ENCODE results near the gene CREB3L2. TPM values are rescaled to one million over a fixed set of nuclear protein-coding genes. Genes with fewer than 3 reads are reported as not detected.

CREB3L2 gene
- polyA plus RNA-seq, 1 of the 3 experiments (the other 2 are of a cell fraction), result 22.9 TPM

GRCh38 chr7:137969828-137970227 is 32.1 kb downstream of the CREB3L2 start:
- no peaks in the 10 kb centered on the region for H3K9me2 ChIP-seq
- peaks cover 97% of the 10 kb centered on the region for H3K79me2 ChIP-seq (ENCODE audit: insufficient read depth)
- peaks cover 0 to 12% of the 10 kb centered on the region in 2 experiments for H3K36me3 ChIP-seq (replicated peaks in 1 of 2; ENCODE audit: control insufficient read depth in 1 of 2, insufficient read depth in 2 of 2, low read length in 1 of 2)
- WGBS (ENCODE audit: low lambda C conversion rate), result 100% methylated on average over 1 of the region's 1 CpG
- H3K9me3 ChIP-seq, result no peaks in the 10 kb centered on the region
- TF ChIP-seq TAF1 (IDR thresholded peaks at IDR 0.05; ENCODE audit: borderline replicate concordance, low read depth, low read length) (no peak), GABPA (IDR thresholded peaks at IDR 0.05; ENCODE audit: low read depth) (no peak), RCOR1 (IDR thresholded peaks at IDR 0.05; ENCODE audit: low read length) (no peak), GATA2 (CRISPR knock-in tag; IDR thresholded peaks at IDR 0.05) (no peak), ELF1 (IDR thresholded peaks at IDR 0.05) (no peak), SIN3A (IDR thresholded peaks at IDR 0.05; ENCODE audit: borderline replicate concordance, low read depth, low read length) (no peak), CTCF (IDR thresholded peaks at IDR 0.05) (no peak), TCF12 (IDR thresholded peaks at IDR 0.05) (no peak), USF1 (IDR thresholded peaks at IDR 0.05; ENCODE audit: borderline replicate concordance, low read depth) (no peak), FOXJ3 (CRISPR knock-in tag; IDR thresholded peaks at IDR 0.05) (no peak), MEF2A (IDR thresholded peaks at IDR 0.05; ENCODE audit: borderline replicate concordance, low read depth) (no peak), NFIC (IDR thresholded peaks at IDR 0.05; ENCODE audit: borderline replicate concordance) (no peak), FOSL2 (IDR thresholded peaks at IDR 0.05; ENCODE audit: borderline replicate concordance, low read depth) (no peak)
- peak overlapping the region; percentile 12; the same call in 1 of the 2 replicates for H3K4me2 ChIP-seq
- CTCF ChIA-PET, result interaction anchor here (1.3 kb wide), 1 partner anchor 10 kb away, joined by 3 read pairs; no protein-coding TSS in a partner anchor
- no peaks in the 10 kb centered on the region for H3K27me3 ChIP-seq (ENCODE audit: insufficient read depth)
- peaks cover 40% of the 10 kb centered on the region for H3F3A ChIP-seq (replicated peaks; ENCODE audit: insufficient read depth)
- H3K4me3 ChIP-seq (ENCODE audit: low read depth in 2 of 2, low read length in 1 of 2), result no peak overlapping the region
- peaks cover 11 to 31% of the 10 kb centered on the region in 2 experiments; a peak in 3 of 4 replicates for H3K4me1 ChIP-seq (ENCODE audit: control insufficient read depth in 1 of 2, insufficient read depth in 2 of 2, low read depth in 1 of 2, low read length in 1 of 2)
- peak overlapping the region; percentile 84 to 85; a peak in 3 of 4 replicates for H3K27ac ChIP-seq (ENCODE audit: low read depth in 2 of 2, low read length in 1 of 2)
- DNase-seq, result no peak
- peak overlapping the region; percentile 56; the same call in 1 of the 2 replicates for H3K9ac ChIP-seq
- no peak overlapping the region for H2AFZ ChIP-seq (ENCODE audit: low read depth)
- H4K20me1 ChIP-seq (ENCODE audit: insufficient read depth), result no peaks in the 10 kb centered on the region; the same call in 1 of the 2 replicates
- POLR2A ChIA-PET, result interaction anchor here (0.7 kb wide), 1 partner anchor 35 kb away, joined by 4 read pairs; no protein-coding TSS in a partner anchor

- Histone ChIP-seq H3F3A (replicated peaks; ENCODE audit: insufficient read depth) (peaks cover 40% of the 10 kb centered on the region), H3K9me2 (no peaks in the 10 kb centered on the region), H3K36me3 (replicated peaks in 1 of 2; ENCODE audit: control insufficient read depth in 1 of 2, insufficient read depth in 2 of 2, low read length in 1 of 2) (peaks cover 0 to 12% of the 10 kb centered on the region in 2 experiments), H3K4me3 (ENCODE audit: low read depth in 2 of 2, low read length in 1 of 2) (no peak overlapping the region), H3K27me3 (ENCODE audit: insufficient read depth) (no peaks in the 10 kb centered on the region), H3K9ac (no peak overlapping the region), H3K4me1 (ENCODE audit: control insufficient read depth in 1 of 2, insufficient read depth in 2 of 2, low read depth in 1 of 2, low read length in 1 of 2) (peaks cover 9 to 31% of the 10 kb centered on the region in 2 experiments; a peak in 3 of 4 replicates), H4K20me1 (ENCODE audit: insufficient read depth) (no peaks in the 10 kb centered on the region), H3K4me2 (no peak overlapping the region), H3K27ac (ENCODE audit: low read depth in 2 of 2, low read length in 1 of 2) (peak overlapping the region in 1 of 2 experiments; percentile 84; a peak in 2 of 4 replicates), H2AFZ (ENCODE audit: low read depth) (no peak overlapping the region), H3K9me3 (no peaks in the 10 kb centered on the region), H3K79me2 (ENCODE audit: insufficient read depth) (peaks cover 97% of the 10 kb centered on the region)
- 93% methylated on average over 4 of the region's 4 CpGs for whole genome bisulfite sequencing (ENCODE audit: low lambda C conversion rate)
- DNase-seq, result no peak
- ChIA-PET POLR2A (no interaction called here), CTCF (interaction anchor here (0.7 to 1.7 kb wide), 3 partner anchors 13 to 44 kb away, joined by 4 read pairs; no protein-coding TSS in a partner anchor)
- TF ChIP-seq MEF2A (IDR thresholded peaks at IDR 0.05; ENCODE audit: borderline replicate concordance, low read depth), result no peak
- TF ChIP-seq SIN3A (IDR thresholded peaks at IDR 0.05; ENCODE audit: borderline replicate concordance, low read depth, low read length), result no peak
- no peak for TF ChIP-seq GATA2 (CRISPR knock-in tag; IDR thresholded peaks at IDR 0.05)
- TF ChIP-seq TEAD4 (IDR thresholded peaks at IDR 0.05; ENCODE audit: borderline replicate concordance, insufficient read depth), result no peak
- TF ChIP-seq RCOR1 (IDR thresholded peaks at IDR 0.05; ENCODE audit: low read length), result no peak
- no peak for TF ChIP-seq CHD2 (IDR thresholded peaks at IDR 0.05; ENCODE audit: low read length, partially characterized antibody)
- no peak for TF ChIP-seq CTCF (IDR thresholded peaks at IDR 0.05)
- no peak for TF ChIP-seq EZH2phosphoT487 (IDR thresholded peaks at IDR 0.05; ENCODE audit: borderline replicate concordance, low read depth)
- no peak for TF ChIP-seq RXRA (IDR thresholded peaks at IDR 0.05; ENCODE audit: borderline replicate concordance, low read depth)
- TF ChIP-seq MAX (IDR thresholded peaks at IDR 0.05; ENCODE audit: low read depth), result no peak
- TF ChIP-seq EP300 (IDR thresholded peaks at IDR 0.05; ENCODE audit: borderline replicate concordance in 1 of 2, low read depth in 1 of 2, low read length in 1 of 2), result no peak
- TF ChIP-seq RAD21 (IDR thresholded peaks at IDR 0.05; ENCODE audit: low read length), result no peak
- no peak for TF ChIP-seq USF1 (IDR thresholded peaks at IDR 0.05; ENCODE audit: borderline replicate concordance, low read depth)
- no peak for TF ChIP-seq ELF1 (IDR thresholded peaks at IDR 0.05)
- no peak for TF ChIP-seq POLR2AphosphoS5 (IDR thresholded peaks at IDR 0.05; ENCODE audit: low read depth, low read length)
These were observed 33.0 kb downstream of the CREB3L2 start for GRCh38 chr7:137968890-137969289.

All from SK-N-SH (cell line).